HEK293 (cell line): Measurements from ENCODE around the gene PUM1.
A peak's percentile ranks its signal among the peaks of the same experiment; 100 is the strongest.

Source experiments
- BCL11B ChIP-seq: fragments of 450-650 bp; formaldehyde crosslinking; IDR thresholded peaks from 2 replicates; pipeline ENCODE4 v1.5.1; 2016; ENCODE audit warnings: low read depth, missing biosample characterization, missing genetic modification characterization
- GFI1B ChIP-seq: fragments of 450-650 bp; formaldehyde crosslinking; IDR thresholded peaks from 2 replicates; pipeline ENCODE4 v1.5.1; 2016; ENCODE audit warnings: missing biosample characterization, missing genetic modification characterization
- HOXD13 ChIP-seq: sonication (generic); formaldehyde crosslinking; IDR thresholded peaks from 2 replicates; pipeline ENCODE4 v1.8.0; 2022; ENCODE audit warnings: missing genetic modification reagents, borderline replicate concordance
- ZBTB21 ChIP-seq: fragments of 450-650 bp; formaldehyde crosslinking; IDR thresholded peaks from 2 replicates; pipeline ENCODE4 v1.5.1; 2017; ENCODE audit warnings: missing biosample characterization, missing genetic modification characterization
- ZEB2 ChIP-seq: fragments of 450-650 bp; formaldehyde crosslinking; IDR thresholded peaks from 2 replicates; pipeline ENCODE4 v1.5.1; 2016; ENCODE audit warnings: missing biosample characterization, missing genetic modification characterization
- ZIC2 ChIP-seq: fragments of 450-650 bp; formaldehyde crosslinking; IDR thresholded peaks from 2 replicates; pipeline ENCODE4 v1.5.1; 2016; ENCODE audit warnings: missing biosample characterization, missing genetic modification characterization
- ZNF121 ChIP-seq: fragments of 450-650 bp; formaldehyde crosslinking; IDR thresholded peaks from 2 replicates; pipeline ENCODE4 v1.5.1; 2016; ENCODE audit warnings: missing biosample characterization, missing genetic modification characterization
- ZNF133 ChIP-seq: fragments of 450-650 bp; formaldehyde crosslinking; IDR thresholded peaks from 2 replicates; pipeline ENCODE4 v1.5.1; 2016; ENCODE audit warnings: missing biosample characterization, missing genetic modification characterization
- ZNF16 ChIP-seq: fragments of 450-650 bp; formaldehyde crosslinking; IDR thresholded peaks from 2 replicates; pipeline ENCODE4 v1.5.1; 2016; ENCODE audit warnings: low read depth, missing biosample characterization, missing genetic modification characterization
- ZNF175 ChIP-seq: fragments of 450-650 bp; formaldehyde crosslinking; IDR thresholded peaks from 2 replicates; pipeline ENCODE4 v1.5.1; 2016; ENCODE audit warnings: missing biosample characterization, missing genetic modification characterization
- ZNF366 ChIP-seq: fragments of 450-650 bp; formaldehyde crosslinking; conservative IDR thresholded peaks from 2 replicates; pipeline ENCODE4 v1.5.1; 2016; ENCODE audit warnings: missing biosample characterization, missing genetic modification characterization
- ZNF664 ChIP-seq: fragments of 450-650 bp; formaldehyde crosslinking; IDR thresholded peaks from 2 replicates; pipeline ENCODE4 v1.5.1; 2016; ENCODE audit warnings: missing biosample characterization, missing genetic modification characterization
- TF ChIP-seq, protein P1 (sequence below): fragments of 450-650 bp; formaldehyde crosslinking; IDR thresholded peaks from 2 replicates; pipeline ENCODE4 v1.5.1; 2016; ENCODE audit warnings: missing biosample characterization, missing genetic modification characterization
- TF ChIP-seq, protein P2 (sequence below): fragments of 450-650 bp; formaldehyde crosslinking; IDR thresholded peaks from 2 replicates; pipeline ENCODE4 v1.5.1; 2016; ENCODE audit warnings: missing biosample characterization, missing genetic modification characterization
- TF ChIP-seq, protein P3 (sequence below): fragments of 450-650 bp; formaldehyde crosslinking; IDR thresholded peaks from 2 replicates; pipeline ENCODE4 v1.5.1; 2017; ENCODE audit warnings: missing biosample characterization, missing genetic modification characterization
- TF ChIP-seq, protein P4 (sequence below): fragments of 450-650 bp; formaldehyde crosslinking; IDR thresholded peaks from 2 replicates; pipeline ENCODE4 v1.5.1; 2016; ENCODE audit warnings: missing biosample characterization, missing genetic modification characterization
- TF ChIP-seq, protein P5 (sequence below): fragments of 450-650 bp; formaldehyde crosslinking; IDR thresholded peaks from 2 replicates; pipeline ENCODE4 v1.5.0; 2017; ENCODE audit warnings: missing biosample characterization, missing genetic modification characterization, borderline replicate concordance
- TF ChIP-seq, protein P6 (sequence below): fragments of 450-650 bp; formaldehyde crosslinking; IDR thresholded peaks from 2 replicates; pipeline ENCODE4 v1.5.1; 2016; ENCODE audit warnings: missing biosample characterization, missing genetic modification characterization, low read depth

Gene PUM1

DNA sequence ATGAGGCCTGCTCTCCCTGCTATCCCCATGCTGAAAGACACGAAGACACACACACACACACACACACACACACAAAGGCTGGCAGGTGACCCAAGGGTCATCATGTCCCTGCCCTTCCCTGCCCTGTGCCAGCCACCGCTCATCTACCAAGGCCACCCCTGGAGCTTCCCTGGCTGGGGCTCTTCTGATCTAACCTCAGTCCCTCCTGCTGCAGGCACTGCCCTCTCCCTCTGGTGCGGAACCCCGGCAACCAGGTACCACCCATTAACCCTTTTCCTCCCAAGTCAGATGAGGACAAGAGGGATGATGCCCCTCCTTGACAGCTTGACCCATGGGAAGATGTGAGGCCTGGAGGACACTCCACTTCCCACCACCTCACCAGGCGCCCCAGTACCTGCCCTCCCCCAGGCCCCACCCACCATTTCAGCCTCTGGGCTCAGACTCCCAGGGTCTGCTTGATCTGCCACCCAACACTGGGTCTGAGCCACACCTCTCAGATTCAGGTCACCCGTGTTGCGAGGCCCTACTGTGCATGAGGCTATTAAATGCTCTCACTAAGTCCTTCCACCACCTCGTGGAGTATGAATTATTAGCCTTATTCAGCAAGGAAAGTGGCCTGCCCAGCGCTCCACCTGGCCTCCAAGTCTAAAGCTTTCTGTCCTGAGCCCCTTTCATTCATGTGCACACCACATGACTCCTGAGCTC lies 159.4 kb downstream of the PUM1 start (continued):
- TF ChIP-seq, protein P1, sequence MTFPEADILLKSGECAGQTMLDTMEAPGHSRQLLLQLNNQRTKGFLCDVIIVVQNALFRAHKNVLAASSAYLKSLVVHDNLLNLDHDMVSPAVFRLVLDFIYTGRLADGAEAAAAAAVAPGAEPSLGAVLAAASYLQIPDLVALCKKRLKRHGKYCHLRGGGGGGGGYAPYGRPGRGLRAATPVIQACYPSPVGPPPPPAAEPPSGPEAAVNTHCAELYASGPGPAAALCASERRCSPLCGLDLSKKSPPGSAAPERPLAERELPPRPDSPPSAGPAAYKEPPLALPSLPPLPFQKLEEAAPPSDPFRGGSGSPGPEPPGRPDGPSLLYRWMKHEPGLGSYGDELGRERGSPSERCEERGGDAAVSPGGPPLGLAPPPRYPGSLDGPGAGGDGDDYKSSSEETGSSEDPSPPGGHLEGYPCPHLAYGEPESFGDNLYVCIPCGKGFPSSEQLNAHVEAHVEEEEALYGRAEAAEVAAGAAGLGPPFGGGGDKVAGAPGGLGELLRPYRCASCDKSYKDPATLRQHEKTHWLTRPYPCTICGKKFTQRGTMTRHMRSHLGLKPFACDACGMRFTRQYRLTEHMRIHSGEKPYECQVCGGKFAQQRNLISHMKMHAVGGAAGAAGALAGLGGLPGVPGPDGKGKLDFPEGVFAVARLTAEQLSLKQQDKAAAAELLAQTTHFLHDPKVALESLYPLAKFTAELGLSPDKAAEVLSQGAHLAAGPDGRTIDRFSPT, result peak; percentile 83
- TF ChIP-seq, protein P2, sequence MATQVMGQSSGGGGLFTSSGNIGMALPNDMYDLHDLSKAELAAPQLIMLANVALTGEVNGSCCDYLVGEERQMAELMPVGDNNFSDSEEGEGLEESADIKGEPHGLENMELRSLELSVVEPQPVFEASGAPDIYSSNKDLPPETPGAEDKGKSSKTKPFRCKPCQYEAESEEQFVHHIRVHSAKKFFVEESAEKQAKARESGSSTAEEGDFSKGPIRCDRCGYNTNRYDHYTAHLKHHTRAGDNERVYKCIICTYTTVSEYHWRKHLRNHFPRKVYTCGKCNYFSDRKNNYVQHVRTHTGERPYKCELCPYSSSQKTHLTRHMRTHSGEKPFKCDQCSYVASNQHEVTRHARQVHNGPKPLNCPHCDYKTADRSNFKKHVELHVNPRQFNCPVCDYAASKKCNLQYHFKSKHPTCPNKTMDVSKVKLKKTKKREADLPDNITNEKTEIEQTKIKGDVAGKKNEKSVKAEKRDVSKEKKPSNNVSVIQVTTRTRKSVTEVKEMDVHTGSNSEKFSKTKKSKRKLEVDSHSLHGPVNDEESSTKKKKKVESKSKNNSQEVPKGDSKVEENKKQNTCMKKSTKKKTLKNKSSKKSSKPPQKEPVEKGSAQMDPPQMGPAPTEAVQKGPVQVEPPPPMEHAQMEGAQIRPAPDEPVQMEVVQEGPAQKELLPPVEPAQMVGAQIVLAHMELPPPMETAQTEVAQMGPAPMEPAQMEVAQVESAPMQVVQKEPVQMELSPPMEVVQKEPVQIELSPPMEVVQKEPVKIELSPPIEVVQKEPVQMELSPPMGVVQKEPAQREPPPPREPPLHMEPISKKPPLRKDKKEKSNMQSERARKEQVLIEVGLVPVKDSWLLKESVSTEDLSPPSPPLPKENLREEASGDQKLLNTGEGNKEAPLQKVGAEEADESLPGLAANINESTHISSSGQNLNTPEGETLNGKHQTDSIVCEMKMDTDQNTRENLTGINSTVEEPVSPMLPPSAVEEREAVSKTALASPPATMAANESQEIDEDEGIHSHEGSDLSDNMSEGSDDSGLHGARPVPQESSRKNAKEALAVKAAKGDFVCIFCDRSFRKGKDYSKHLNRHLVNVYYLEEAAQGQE (tag by site-specific recombination), result no peak
- no peak for TF ChIP-seq ZNF16 (tag by site-specific recombination)
- TF ChIP-seq, protein P3, sequence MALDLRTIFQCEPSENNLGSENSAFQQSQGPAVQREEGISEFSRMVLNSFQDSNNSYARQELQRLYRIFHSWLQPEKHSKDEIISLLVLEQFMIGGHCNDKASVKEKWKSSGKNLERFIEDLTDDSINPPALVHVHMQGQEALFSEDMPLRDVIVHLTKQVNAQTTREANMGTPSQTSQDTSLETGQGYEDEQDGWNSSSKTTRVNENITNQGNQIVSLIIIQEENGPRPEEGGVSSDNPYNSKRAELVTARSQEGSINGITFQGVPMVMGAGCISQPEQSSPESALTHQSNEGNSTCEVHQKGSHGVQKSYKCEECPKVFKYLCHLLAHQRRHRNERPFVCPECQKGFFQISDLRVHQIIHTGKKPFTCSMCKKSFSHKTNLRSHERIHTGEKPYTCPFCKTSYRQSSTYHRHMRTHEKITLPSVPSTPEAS (tag by site-specific recombination), result peak; percentile 71
- no peak for TF ChIP-seq ZNF121 (tag by site-specific recombination)
- TF ChIP-seq ZNF366, result no peak
- TF ChIP-seq, protein P4, sequence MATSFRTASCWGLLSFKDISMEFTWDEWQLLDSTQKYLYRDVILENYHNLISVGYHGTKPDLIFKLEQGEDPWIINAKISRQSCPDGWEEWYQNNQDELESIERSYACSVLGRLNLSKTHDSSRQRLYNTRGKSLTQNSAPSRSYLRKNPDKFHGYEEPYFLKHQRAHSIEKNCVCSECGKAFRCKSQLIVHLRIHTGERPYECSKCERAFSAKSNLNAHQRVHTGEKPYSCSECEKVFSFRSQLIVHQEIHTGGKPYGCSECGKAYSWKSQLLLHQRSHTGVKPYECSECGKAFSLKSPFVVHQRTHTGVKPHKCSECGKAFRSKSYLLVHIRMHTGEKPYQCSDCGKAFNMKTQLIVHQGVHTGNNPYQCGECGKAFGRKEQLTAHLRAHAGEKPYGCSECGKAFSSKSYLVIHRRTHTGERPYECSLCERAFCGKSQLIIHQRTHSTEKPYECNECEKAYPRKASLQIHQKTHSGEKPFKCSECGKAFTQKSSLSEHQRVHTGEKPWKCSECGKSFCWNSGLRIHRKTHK, result no peak
- no peak for TF ChIP-seq ZNF664
- TF ChIP-seq BCL11B (tag by site-specific recombination), result 0 out of 2 replicates have a peak, but pooled peaks have one; percentile 48
- no peak for TF ChIP-seq ZNF133 (tag by site-specific recombination)
- TF ChIP-seq, protein P5, sequence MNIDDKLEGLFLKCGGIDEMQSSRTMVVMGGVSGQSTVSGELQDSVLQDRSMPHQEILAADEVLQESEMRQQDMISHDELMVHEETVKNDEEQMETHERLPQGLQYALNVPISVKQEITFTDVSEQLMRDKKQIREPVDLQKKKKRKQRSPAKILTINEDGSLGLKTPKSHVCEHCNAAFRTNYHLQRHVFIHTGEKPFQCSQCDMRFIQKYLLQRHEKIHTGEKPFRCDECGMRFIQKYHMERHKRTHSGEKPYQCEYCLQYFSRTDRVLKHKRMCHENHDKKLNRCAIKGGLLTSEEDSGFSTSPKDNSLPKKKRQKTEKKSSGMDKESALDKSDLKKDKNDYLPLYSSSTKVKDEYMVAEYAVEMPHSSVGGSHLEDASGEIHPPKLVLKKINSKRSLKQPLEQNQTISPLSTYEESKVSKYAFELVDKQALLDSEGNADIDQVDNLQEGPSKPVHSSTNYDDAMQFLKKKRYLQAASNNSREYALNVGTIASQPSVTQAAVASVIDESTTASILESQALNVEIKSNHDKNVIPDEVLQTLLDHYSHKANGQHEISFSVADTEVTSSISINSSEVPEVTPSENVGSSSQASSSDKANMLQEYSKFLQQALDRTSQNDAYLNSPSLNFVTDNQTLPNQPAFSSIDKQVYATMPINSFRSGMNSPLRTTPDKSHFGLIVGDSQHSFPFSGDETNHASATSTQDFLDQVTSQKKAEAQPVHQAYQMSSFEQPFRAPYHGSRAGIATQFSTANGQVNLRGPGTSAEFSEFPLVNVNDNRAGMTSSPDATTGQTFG (tag by site-specific recombination), result no peak
- TF ChIP-seq ZBTB21 (tag by site-specific recombination), result no peak
- no peak for TF ChIP-seq ZEB2 (tag by site-specific recombination)
- no peak for TF ChIP-seq ZNF175 (tag by site-specific recombination)
- TF ChIP-seq, protein P6, sequence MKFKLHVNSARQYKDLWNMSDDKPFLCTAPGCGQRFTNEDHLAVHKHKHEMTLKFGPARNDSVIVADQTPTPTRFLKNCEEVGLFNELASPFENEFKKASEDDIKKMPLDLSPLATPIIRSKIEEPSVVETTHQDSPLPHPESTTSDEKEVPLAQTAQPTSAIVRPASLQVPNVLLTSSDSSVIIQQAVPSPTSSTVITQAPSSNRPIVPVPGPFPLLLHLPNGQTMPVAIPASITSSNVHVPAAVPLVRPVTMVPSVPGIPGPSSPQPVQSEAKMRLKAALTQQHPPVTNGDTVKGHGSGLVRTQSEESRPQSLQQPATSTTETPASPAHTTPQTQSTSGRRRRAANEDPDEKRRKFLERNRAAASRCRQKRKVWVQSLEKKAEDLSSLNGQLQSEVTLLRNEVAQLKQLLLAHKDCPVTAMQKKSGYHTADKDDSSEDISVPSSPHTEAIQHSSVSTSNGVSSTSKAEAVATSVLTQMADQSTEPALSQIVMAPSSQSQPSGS (tag by site-specific recombination), result no peak
- no peak for TF ChIP-seq HOXD13 (CRISPR knock-in tag)
- TF ChIP-seq GFI1B (tag by site-specific recombination), result no peak
- peak; percentile 23; the same call in 1 of the 2 replicates for TF ChIP-seq ZIC2 (tag by site-specific recombination)
- TF ChIP-seq, all 188 proteins: peak for 5
